Brain microvascular endothelial cell (primary cell): ENCODE measurements around the gene LDAH.

ENCODE experiments used
- DNase-seq: peaks from one replicate; pipeline ENCODE4 v3.0.0-alpha.2; 2020
- H3K27ac ChIP-seq: fragments of 250-450 bp; sonication (Bioruptor Pico); 2 replicates; pipeline ENCODE4 v1.5.1; 2020; ENCODE audit warnings: mild to moderate bottlenecking, moderate library complexity
- H3K27me3 ChIP-seq: fragments of 250-450 bp; sonication (Bioruptor Pico); replicated peaks from 2 replicates; pipeline ENCODE4 v1.5.1; 2020; ENCODE audit warnings: mild to moderate bottlenecking
- H3K36me3 ChIP-seq: fragments of 250-450 bp; sonication (Bioruptor Pico); replicated peaks from 2 replicates; pipeline ENCODE4 v1.5.1; 2020; ENCODE audit warnings: mild to moderate bottlenecking
- H3K4me3 ChIP-seq: 2 replicates; pipeline ENCODE4 v1.5.1; 2011; ENCODE audit warnings: low read depth, mild to moderate bottlenecking, control low read depth, low read length, moderate library complexity
- CTCF ChIP-seq: IDR thresholded peaks from 2 replicates; pipeline ENCODE4 v1.5.1; 2011; ENCODE audit warnings: low read depth, mild to moderate bottlenecking, moderate library complexity, low read length, control low read depth, inconsistent platforms; ENCODE audit errors: missing control alignments
- in situ Hi-C: cut with HindIII; loops from 2 replicates; pipeline ENCODE4 v1.10.0; 2017; ENCODE audit warnings: low sequenced_read_pairs, low pct_ligation_motif_present

Gene LDAH

GRCh38 chr2:20647738-20648137 is 175.2 kb downstream of the LDAH start:
- H3K27ac ChIP-seq = no peak overlapping the region
- no peak for DNase-seq
- H3K36me3 ChIP-seq = no peaks in the 10 kb centered on the region
- H3K4me3 ChIP-seq = no peak overlapping the region
- TF ChIP-seq CTCF = no peak
- in situ Hi-C loops = loop anchor here (25.0 kb wide), 1 partner anchor 235 kb away; no protein-coding TSS in a partner anchor
- no peaks in the 10 kb centered on the region for H3K27me3 ChIP-seq

- Histone ChIP-seq H3K27me3 (no peaks in the 10 kb centered on the region), H3K27ac (no peak overlapping the region), H3K36me3 (no peaks in the 10 kb centered on the region), H3K4me3 (no peak overlapping the region)
- in situ Hi-C loops = loop anchor here (25.0 kb wide), 1 partner anchor 235 kb away; no protein-coding TSS in a partner anchor
- no peak for DNase-seq
- TF ChIP-seq CTCF = no peak
Observed at GRCh38 chr2:20647211-20647610, 175.7 kb downstream of the LDAH start.

DNA sequence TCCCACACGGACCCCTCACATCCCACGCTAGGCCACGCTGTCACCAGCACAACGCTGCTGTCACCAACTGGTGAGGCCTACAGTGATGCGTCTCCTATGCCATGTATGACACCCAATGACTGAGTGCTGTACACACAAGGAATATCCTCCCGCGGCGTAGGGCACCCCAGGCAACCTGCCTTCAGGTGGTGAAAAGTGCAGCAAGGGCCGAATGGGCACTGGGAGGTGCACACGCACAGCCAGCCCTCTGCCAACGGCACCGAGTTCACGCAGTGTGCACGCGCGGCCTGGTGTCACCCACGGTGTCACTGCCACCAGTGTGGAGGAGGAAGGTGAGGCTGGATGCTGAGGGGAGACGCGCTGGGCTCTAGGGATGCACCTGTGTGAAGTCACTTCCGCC is 176.5 kb downstream of the LDAH start:
- Histone ChIP-seq H3K4me3 (no peak overlapping the region), H3K27ac (no peak overlapping the region), H3K27me3 (no peaks in the 10 kb centered on the region), H3K36me3 (no peaks in the 10 kb centered on the region)
- DNase-seq = no peak
- no peak for TF ChIP-seq CTCF
- in situ Hi-C loops = loop anchor here (25.0 kb wide), 1 partner anchor 234 kb away; no protein-coding TSS in a partner anchor

DNA sequence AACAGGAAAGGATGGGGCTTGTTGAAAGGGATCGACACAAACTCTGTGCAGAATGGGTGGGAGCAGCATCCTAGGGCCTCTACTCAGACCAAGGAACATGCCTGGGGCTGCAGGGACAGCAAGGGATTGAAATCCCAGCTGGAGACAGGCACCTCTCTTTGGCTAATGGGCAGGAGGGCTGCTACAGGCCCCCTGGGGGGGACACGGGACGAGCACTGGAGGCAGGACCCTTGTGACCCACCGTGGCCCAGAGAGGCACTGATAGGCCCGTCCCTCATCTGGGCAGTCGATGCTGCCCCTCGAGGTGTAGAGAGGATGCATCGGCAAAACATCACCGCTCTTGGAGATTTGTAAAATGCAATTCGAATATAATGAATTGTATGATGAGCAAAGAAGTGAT is 177.1 kb downstream of the LDAH start:
- H3K36me3 ChIP-seq = peaks cover under 1% of the 10 kb centered on the region
- DNase-seq = no peak

GRCh38 chr2:20645301-20645701 is 177.6 kb downstream of the LDAH start:
- Histone ChIP-seq H3K27ac (no peak overlapping the region), H3K27me3 (no peaks in the 10 kb centered on the region), H3K36me3 (peaks cover 4% of the 10 kb centered on the region), H3K4me3 (no peak overlapping the region)
- TF ChIP-seq CTCF = no peak
- in situ Hi-C loops = loop anchor here (25.0 kb wide), 1 partner anchor 233 kb away; no protein-coding TSS in a partner anchor
- DNase-seq = no peak

More for the DNA sequence above, 177.1 kb downstream of the LDAH start:
- in situ Hi-C loops = loop anchor here (25.0 kb wide), 1 partner anchor 233 kb away; no protein-coding TSS in a partner anchor
- Histone ChIP-seq H3K27ac (no peak overlapping the region), H3K4me3 (no peak overlapping the region), H3K27me3 (no peaks in the 10 kb centered on the region)
- TF ChIP-seq CTCF = no peak

DNA sequence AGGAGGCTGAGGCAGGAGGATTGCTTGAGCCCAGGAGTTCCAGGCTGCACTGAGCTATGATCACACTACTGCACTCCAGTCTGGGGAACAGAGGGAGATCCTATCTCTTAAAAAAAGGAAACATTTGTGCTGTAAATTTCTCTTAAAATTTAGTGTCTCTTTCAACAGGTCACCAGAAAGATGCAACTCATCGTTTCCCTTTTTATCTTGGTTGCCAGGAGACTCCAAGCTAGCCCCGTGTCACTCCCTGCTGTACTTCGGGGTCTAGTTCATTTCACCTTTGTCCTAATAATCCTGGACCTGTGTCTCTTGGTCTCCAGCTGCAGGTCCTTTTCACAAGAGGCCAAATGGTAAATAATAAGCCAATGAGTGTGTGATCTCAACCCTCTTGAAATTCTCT is 179.1 kb downstream of the LDAH start:
- TF ChIP-seq CTCF = no peak
- Histone ChIP-seq H3K27me3 (no peaks in the 10 kb centered on the region), H3K36me3 (peaks cover 4% of the 10 kb centered on the region), H3K4me3 (no peak overlapping the region), H3K27ac (no peak overlapping the region)
- in situ Hi-C loops = loop anchor here (25.0 kb wide), 1 partner anchor 232 kb away; no protein-coding TSS in a partner anchor
- DNase-seq = no peak
